Spleen (tissue), 11 donors: Measurements from ENCODE around the gene NAXE. TPM values are rescaled to one million over a fixed set of nuclear protein-coding genes. Genes with fewer than 3 reads are reported as not detected.
"Not testable (repeated sequence)": the region's sequence is repeated elsewhere in the genome, so short reads cannot be mapped to it uniquely, and the experiment has no call there.

ENCODE experiments used
- DNase-seq: peaks from one replicate; pipeline ENCODE4 v3.0.0-alpha.2; 2020
- H3K27ac ChIP-seq, 8 donors: fragments of 200-600 bp; sonication (generic) in 7 of 8; 1 replicate in 4 of 8; 2 replicates in 4 of 8; pipeline versions ENCODE4 v1.5.0 to v1.8.0; 2016 to 2021; ENCODE audit warnings: inconsistent platforms in 4 of 8, mild to moderate bottlenecking in 4 of 8, moderate library complexity in 1 of 8
- H3K27me3 ChIP-seq, 7 donors: fragments of 200-600 bp; sonication (generic) in 6 of 7; replicated peaks in 1 of 7; 1 replicate in 4 of 7; 2 replicates in 3 of 7; pipeline versions ENCODE4 v1.5.0 to v1.8.0; 2016 to 2021; ENCODE audit warnings: inconsistent platforms in 3 of 7, mild to moderate bottlenecking in 1 of 7
- H3K36me3 ChIP-seq, 6 donors: fragments of 200-600 bp; sonication (generic) in 5 of 6; 1 replicate in 4 of 6; 2 replicates in 2 of 6; pipeline versions ENCODE4 v1.5.0 to v1.8.0; 2016 to 2021; ENCODE audit warnings: inconsistent platforms in 2 of 6
- H3K4me1 ChIP-seq, 6 donors: fragments of 200-600 bp; sonication (generic) in 5 of 6; 1 replicate in 3 of 6; 2 replicates in 3 of 6; pipeline versions ENCODE4 v1.5.0 to v1.8.0; 2016 to 2021; ENCODE audit warnings: inconsistent platforms in 3 of 6
- H3K4me3 ChIP-seq, 8 donors: fragments of 200-600 bp; sonication (generic) in 7 of 8; 1 replicate in 4 of 8; 2 replicates in 4 of 8; pipeline versions ENCODE4 v1.5.0 to v1.8.0; 2016 to 2021; ENCODE audit warnings: inconsistent platforms in 4 of 8, mild to moderate bottlenecking in 4 of 8, moderate library complexity in 2 of 8
- H3K9me3 ChIP-seq, 8 donors: fragments of 200-600 bp; sonication (generic) in 7 of 8; 1 replicate in 4 of 8; 2 replicates in 4 of 8; pipeline versions ENCODE4 v1.5.0 to v1.8.0; 2016 to 2021; ENCODE audit warnings: inconsistent platforms in 4 of 8
- POLR2A ChIP-seq, 3 donors: fragments of 450-650 bp; IDR thresholded peaks; one replicate each; pipeline ENCODE4 v1.5.1; 2017; ENCODE audit warnings: antibody characterized with exemption in 3 of 3, mild to moderate bottlenecking in 1 of 3
- POLR2AphosphoS5 ChIP-seq, 3 donors: sonication (generic); formaldehyde crosslinking; IDR thresholded peaks; one replicate each; pipeline ENCODE4 v1.5.1; 2017; ENCODE audit warnings: antibody characterized with exemption in 3 of 3
- WGBS, 5 donors: extraction: QIAGEN DNeasy Blood & Tissue Kit in 3 of 5; methylation state at CpG; one replicate each; pipeline versions ENCODE4 v1.1.5 to v1.1.7; 2013 to 2018; 5-methylcytosine and 5-hydroxymethylcytosine counted together
- intact Hi-C: fragments of 100-400 bp; cut with DNase I; formaldehyde crosslinking; loops from one replicate; pipeline ENCODE4 v1.15.0; 2023; ENCODE audit warnings: low total_unique reads
- polyA plus RNA-seq, 3 donors: library from polyadenylated mRNA; stranded (reverse); fragments of 200-250 nt; gene quantifications; one replicate each; pipeline ENCODE4 v1.2.1, GENCODE V29; 2013
- total RNA-seq, 7 donors: library from RNA; depleted of rRNA in 3 of 7; stranded (reverse); fragments of >200 nt in 3 of 7; fragmentation: NEBNext Ultra II Directional in 4 of 7; extraction: Animal tissue kit (Norgen Biotek cat#: 25700) in 4 of 7; gene quantifications; one replicate each; pipeline versions ENCODE4 v1.1.0 to v1.2.1, GENCODE V29; 2016 to 2021
- TF ChIP-seq, protein P1 (sequence below), 11 experiments: fragments of 200-600 bp in 7 of 11; fragments of 450-650 bp in 4 of 11; sonication (generic) in 4 of 11; IDR thresholded peaks in 8 of 11; conservative IDR thresholded peaks in 3 of 11; 1 replicate in 7 of 11; 2 replicates in 4 of 11; pipeline versions ENCODE4 v1.4.0 to v1.8.0; 2016 to 2021; ENCODE audit warnings: antibody characterized with exemption in 11 of 11, inconsistent platforms in 4 of 11, mild to moderate bottlenecking in 1 of 11
- donor health status: healthy with polysubstance abuse.
- donor health status: DM: no; HTN: no; CAD: no; lungs with moderate emphysema.
- donor health status: DM: no; HTN: no; CAD: no.
- donor health status: Bipolar disorder and iron deficiency.
- donor health status: healthy.
- donor health status: DM: no; HTN: no; CAD: no.
- donor health status: DM: yes; HTN: yes; CAD: no.

NAXE gene
- total and polyA plus RNA-seq, 10 donors, result 34.7 to 74.7 (median 48.7) TPM

DNA sequence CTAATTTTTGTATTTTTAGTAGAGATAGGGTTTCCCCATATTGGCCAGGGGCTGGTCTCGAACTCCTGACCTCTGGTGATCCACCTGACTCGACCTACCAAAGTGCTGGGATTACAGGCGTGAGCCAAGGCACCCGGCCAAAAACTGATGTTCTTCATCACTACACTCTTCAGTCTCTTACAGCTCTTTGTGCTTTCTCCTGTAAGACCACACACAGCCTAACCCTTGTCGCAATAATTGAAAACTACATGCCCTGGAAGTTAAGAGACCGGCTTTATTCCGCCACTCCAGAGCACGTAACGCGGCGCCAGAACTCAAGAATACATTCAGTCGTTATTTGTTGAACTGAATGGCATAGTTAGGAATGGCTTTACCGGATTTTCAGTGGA, 9.2 kb downstream of the NAXE start:
- TF ChIP-seq POLR2A (IDR thresholded peaks at IDR 0.05) (no peak), POLR2AphosphoS5 (IDR thresholded peaks at IDR 0.05) (no peak)
- TF ChIP-seq, protein P1, sequence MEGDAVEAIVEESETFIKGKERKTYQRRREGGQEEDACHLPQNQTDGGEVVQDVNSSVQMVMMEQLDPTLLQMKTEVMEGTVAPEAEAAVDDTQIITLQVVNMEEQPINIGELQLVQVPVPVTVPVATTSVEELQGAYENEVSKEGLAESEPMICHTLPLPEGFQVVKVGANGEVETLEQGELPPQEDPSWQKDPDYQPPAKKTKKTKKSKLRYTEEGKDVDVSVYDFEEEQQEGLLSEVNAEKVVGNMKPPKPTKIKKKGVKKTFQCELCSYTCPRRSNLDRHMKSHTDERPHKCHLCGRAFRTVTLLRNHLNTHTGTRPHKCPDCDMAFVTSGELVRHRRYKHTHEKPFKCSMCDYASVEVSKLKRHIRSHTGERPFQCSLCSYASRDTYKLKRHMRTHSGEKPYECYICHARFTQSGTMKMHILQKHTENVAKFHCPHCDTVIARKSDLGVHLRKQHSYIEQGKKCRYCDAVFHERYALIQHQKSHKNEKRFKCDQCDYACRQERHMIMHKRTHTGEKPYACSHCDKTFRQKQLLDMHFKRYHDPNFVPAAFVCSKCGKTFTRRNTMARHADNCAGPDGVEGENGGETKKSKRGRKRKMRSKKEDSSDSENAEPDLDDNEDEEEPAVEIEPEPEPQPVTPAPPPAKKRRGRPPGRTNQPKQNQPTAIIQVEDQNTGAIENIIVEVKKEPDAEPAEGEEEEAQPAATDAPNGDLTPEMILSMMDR (IDR thresholded peaks at IDR 0.05 in 8 of 11, conservative IDR thresholded peaks at IDR 0.05 in 3 of 11), result no peak
- Histone ChIP-seq H3K36me3 (peaks cover 0 to 34% (median 30%) of the 10 kb centered on the region in 6 donors), H3K27me3 (no peaks in the 10 kb centered on the region), H3K27ac (peak overlapping the region in 7 of 8 donors; percentile 71 to 88 (median 81)), H3K4me3 (peak overlapping the region; percentile 70 to 89 (median 80)), H3K4me1 (peaks cover 8 to 41% (median 28%) of the 10 kb centered on the region in 6 donors), H3K9me3 (no peaks in the 10 kb centered on the region)
- intact Hi-C loops, result loop anchor here (10.0 kb wide), 1 partner anchor 116 kb away; no protein-coding TSS in a partner anchor
- no peak for DNase-seq
- WGBS, 5 donors, result 2 to 4% (median 3%) methylated on average over 13 of the region's 13 CpGs

DNA sequence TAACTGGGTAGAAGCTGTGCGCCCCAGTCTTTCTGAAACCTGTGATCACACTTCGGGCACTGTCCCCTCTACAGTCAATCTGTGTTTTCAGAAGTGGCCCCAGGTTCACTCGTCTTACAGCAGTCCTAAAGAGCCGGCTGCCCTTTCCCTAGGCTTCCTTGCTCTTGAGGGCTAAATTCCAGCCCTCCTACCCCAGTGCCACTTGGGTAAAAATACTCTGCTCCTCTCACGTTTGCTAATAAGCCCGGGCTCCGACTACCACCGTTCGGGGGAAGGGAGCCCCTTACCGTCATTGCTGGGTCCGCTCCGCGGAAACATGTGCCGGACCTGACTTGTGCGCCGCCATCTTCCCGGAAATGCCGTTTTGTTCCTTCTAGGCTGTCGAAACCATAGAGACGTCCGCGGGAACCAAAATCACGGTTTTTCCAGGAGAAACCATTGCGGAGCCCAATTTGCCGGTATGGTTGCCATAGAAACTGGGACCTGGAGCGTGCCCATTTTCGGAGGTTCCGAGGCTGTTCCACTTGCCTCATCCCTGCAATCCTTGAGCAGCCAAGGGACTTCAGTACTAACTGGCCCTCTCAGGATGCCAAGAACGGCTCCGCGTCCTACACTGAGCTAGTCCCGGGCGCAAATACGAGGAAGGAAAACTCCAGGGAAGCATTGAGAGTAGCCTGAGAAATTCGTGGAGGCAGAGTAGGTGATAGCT, 9.7 kb downstream of the NAXE start, which contains the start of gene GPATCH4:
Gene GPATCH4 (minus strand): TSS at position 358 of the 709 bp plus-strand sequence.
- TF ChIP-seq, protein P1 (IDR thresholded peaks at IDR 0.05 in 8 of 11, conservative IDR thresholded peaks at IDR 0.05 in 3 of 11), result no peak
- peak; percentile 55 to 85 (median 76) for TF ChIP-seq POLR2AphosphoS5 (IDR thresholded peaks at IDR 0.05)
- DNase-seq, result peak; percentile 93
- Histone ChIP-seq H3K4me1 (peaks cover 8 to 41% (median 28%) of the 10 kb centered on the region in 6 donors), H3K27ac (peak within 1 kb of the TSS; percentile 71 to 88 (median 79)), H3K4me3 (peak within 1 kb of the TSS; percentile 70 to 89 (median 80)), H3K9me3 (no peaks in the 10 kb centered on the region), H3K36me3 (peaks cover 0 to 29% (median 25%) of the 10 kb centered on the region in 6 donors), H3K27me3 (no peaks in the 10 kb centered on the region)
- intact Hi-C loops, result loop anchor here (10.0 kb wide), 1 partner anchor 116 kb away; no protein-coding TSS in a partner anchor
- 0 to 1% (median 0%) methylated on average over 17 to 35 of the region's 35 CpGs for WGBS, 5 donors

DNA sequence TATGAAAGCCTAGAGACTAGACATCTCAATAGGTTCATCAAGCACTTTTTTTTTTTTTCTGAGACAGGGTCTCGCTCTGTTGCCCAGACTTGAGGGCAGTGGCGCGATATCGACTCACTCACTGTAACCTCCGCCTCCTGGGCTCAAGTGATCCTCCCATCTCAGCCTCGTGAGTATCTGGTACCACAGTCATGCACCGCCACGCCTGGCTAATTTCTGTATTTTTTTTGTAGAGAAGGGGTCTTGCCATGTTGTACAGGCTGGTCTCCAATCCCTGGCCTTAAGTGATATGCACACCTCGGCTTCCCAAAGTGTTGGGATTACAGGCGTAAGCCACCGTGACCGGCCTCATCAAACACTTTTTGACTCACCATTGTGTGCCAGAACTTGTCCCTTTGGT, 10.3 kb downstream of the NAXE start:
- Histone ChIP-seq H3K27me3 (no peaks in the 10 kb centered on the region), H3K36me3 (peaks cover 0 to 22% (median 19%) of the 10 kb centered on the region in 6 donors), H3K9me3 (no peaks in the 10 kb centered on the region), H3K27ac (peak overlapping the region; percentile 71 to 88 (median 79)), H3K4me1 (peaks cover 8 to 43% (median 28%) of the 10 kb centered on the region in 6 donors), H3K4me3 (peak overlapping the region; percentile 70 to 89 (median 80))
- intact Hi-C loops, result loop anchor here (10.0 kb wide), 1 partner anchor 117 kb away; no protein-coding TSS in a partner anchor
- 70 to 78% (median 76%) methylated on average over 12 of the region's 12 CpGs for WGBS, 5 donors
- TF ChIP-seq POLR2AphosphoS5 (IDR thresholded peaks at IDR 0.05) (no peak), POLR2A (IDR thresholded peaks at IDR 0.05) (no peak)
- TF ChIP-seq, protein P1 (IDR thresholded peaks at IDR 0.05 in 8 of 11, conservative IDR thresholded peaks at IDR 0.05 in 3 of 11), result no peak
- no peak for DNase-seq

DNA sequence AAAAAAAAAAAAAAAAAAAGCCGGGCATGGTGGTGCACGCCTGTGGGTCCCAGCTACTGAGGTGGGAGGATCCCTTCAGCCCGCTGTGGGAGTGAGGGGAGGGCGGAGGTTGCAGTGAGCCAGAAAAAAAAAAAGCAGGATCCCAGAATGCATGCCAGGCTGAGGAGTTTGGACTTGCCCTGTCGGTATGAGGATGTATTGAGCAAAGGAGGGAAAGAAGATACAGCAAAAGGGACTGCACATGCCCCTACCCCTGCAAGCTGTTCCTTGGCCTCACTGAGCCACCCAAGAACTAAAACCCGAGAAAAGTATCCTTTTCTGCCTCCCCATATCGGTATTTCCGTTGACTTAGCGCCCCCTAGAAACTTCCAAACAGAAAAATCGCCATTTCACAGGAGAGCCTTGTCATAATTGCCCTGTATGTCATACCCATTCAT, 11.0 kb downstream of the NAXE start:
- Histone ChIP-seq H3K4me3 (no peak overlapping the region), H3K27me3 (no peaks in the 10 kb centered on the region), H3K36me3 (peaks cover 0 to 16% (median 13%) of the 10 kb centered on the region in 6 donors), H3K9me3 (no peaks in the 10 kb centered on the region), H3K4me1 (peaks cover 8 to 50% (median 30%) of the 10 kb centered on the region in 6 donors), H3K27ac (no peak overlapping the region)
- no peak for DNase-seq
- 38 to 47% (median 40%) methylated on average over 9 to 10 of the region's 10 CpGs for WGBS, 5 donors
- no peak for TF ChIP-seq POLR2AphosphoS5 (IDR thresholded peaks at IDR 0.05)
- TF ChIP-seq, protein P1 (IDR thresholded peaks at IDR 0.05 in 8 of 11, conservative IDR thresholded peaks at IDR 0.05 in 3 of 11), result peak in 3 of 11 experiments; percentile 10 to 14 (median 12)
- TF ChIP-seq POLR2A (IDR thresholded peaks at IDR 0.05), result no peak
- intact Hi-C loops, result loop anchor here (10.0 kb wide), 1 partner anchor 118 kb away; no protein-coding TSS in a partner anchor

DNA sequence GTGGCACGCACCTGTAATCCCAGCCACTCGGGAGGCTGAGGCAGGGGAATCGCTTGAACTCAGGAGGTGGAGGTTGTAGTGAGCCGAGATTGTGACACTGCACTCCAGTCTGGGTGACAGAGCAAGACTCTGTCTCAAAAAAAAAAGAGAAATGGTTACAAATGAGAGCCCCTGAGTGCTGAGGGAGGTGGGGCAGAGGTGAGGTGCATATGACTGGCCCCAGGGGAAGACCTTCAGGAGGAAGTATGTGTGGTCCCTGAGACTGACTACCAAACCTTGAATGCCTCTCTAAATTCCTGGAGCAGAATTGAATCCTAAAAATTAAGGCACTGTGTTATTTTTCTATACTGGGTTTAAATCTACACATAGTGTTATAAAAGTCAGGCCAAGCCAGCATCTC, 15.8 kb downstream of the NAXE start:
- Histone ChIP-seq H3K27me3 (peaks cover 0 to 27% (median 0%) of the 10 kb centered on the region in 7 donors), H3K4me1 (peaks cover 6 to 31% (median 18%) of the 10 kb centered on the region in 6 donors), H3K27ac (peak overlapping the region in 2 of 8 donors; percentile 6 to 22)
- H3K4me3 ChIP-seq, H3K9me3 ChIP-seq, H3K36me3 ChIP-seq, DNase-seq: not testable (repeated sequence)
- WGBS, 5 donors, result 63 to 75% (median 68%) methylated on average over 4 of the region's 4 CpGs
- intact Hi-C loops, result loop anchor here (5.0 to 10.0 kb wide), 2 partner anchors 123 to 155 kb away; no protein-coding TSS in a partner anchor
